ENCODE results near the gene ENO1.
"Not testable (repeated sequence)": the region's sequence is repeated elsewhere in the genome, so short reads cannot be mapped to it uniquely, and the experiment has no call there.

Gene ENO1

DNA sequence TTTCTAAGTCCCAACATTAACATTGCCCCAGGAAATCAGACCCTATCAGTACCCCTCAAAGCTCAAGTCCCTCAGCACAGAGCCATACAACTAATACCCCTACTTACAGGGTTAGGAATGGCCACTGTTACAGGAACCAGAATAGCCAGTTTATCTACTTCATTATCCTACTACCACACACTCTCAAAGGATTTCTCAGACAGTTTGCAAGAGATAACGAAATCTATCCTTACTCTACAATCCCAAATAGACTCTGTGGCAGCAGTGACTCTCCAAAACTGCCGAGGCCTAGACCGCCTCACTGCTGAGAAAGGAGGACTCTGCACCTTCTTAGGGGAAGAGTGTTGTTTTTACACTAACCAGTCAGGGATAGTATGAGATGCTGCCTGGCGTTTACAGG, 19.0 kb upstream of the ENO1 start:
- DNase-seq (ENCODE audit: low read depth in 1 of 2, low spot score in 1 of 2): not testable (repeated sequence)

DNA sequence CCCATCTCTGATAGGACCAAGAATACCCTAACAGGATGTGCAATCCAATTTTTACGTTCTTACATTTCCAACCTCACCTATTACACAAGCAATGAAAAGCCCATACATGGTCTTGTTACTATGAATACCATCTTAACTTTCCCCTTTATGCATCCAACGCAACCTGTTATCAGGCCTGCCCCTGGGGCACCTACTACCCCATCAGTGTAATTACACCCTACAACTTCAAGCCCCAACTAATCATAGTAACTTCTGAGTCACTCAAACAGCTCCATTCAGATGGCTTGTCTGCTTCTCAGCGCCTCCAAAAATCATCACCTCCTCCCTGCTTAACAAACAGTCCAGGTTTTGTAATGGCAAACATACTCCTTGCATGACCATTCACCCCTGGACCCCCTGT, 18.3 kb upstream of the ENO1 start:
- not testable (repeated sequence) for DNase-seq (ENCODE audit: low read depth in 1 of 2, low spot score in 1 of 2)

DNA sequence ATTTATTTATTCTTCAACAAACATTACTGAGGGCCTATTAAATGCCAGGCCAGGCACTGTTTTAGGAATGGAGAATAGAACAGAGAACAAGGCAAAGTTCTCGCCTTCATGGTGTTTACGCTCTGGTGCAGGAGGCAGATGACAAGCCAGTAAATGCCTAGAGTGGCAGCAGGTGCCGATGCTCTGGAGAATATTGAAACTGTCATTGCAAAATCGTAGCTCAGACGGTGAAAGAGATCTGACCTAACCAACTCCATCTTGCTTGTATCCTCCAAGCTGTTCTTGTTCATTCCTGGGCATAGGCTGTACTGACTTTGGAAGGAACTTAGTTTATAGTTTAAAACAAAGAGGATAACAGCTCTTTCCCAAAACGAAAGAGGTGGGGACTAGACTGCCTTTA, 13.5 kb upstream of the ENO1 start:
- no peak for DNase-seq (ENCODE audit: low read depth in 1 of 2, low spot score in 1 of 2)

DNA sequence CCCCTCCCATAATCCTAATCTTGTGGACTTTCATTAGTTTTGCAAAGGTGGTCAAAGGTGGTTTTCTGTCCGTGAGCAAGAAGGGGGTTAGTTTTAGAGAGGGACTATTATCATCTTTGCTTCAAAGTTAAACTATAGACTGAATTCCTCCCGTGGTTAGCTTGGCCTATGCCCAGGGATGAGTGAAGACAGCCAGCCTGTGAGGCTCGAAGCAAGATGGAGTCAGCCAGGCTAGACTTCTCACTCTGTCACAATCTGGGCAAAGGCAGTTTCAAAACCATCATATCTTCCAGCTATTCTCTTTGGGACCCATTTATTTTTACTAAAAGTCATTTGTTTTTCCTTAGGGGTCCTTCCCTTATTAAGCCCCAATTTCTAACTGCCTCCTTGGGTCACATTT, 12.9 kb upstream of the ENO1 start:
- no peak for DNase-seq (ENCODE audit: low read depth in 1 of 2, low spot score in 1 of 2)

DNA sequence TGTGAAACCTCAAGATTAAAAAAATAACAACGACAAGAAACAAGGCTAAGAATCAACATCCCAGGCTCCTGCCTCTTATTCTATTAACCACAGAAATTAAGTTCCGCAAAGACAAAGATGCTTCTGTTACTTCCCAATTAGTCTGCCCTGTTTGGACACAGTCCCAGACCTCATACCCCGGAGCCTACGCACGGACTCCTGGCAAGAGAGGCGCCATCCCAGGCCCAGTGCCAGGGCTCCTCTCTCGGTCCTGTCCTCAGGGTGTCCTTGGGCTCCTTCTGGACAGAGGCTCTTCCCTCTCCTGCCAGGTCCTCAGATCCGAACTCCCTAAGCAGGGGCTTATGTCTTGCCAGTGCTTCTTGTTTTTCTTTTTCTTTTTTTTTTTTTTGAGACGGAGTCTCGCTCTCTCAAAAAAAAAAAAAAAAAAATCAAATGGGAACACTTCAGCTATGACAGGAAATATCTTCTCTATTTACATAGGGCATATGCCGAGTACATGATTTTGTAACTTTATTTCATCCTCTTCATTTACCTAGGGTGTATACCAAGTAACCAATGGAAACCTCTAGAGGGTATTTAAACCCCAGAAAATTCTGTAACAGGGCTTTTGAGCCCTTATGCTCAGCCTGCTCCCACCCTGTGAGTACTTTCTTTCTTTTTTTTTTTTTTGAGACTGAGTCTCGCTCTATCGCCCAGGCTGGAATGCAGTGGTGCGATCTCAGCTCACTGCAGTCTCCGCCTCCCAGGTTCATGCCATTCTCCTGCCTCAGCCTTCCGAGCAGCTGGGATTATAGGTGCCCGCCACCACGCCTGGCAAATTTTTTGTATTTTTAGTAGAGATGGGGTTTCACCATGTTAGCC, 11.7 kb upstream of the ENO1 start:
- DNase-seq (ENCODE audit: low read depth in 1 of 2, low spot score in 1 of 2): no peak

DNA sequence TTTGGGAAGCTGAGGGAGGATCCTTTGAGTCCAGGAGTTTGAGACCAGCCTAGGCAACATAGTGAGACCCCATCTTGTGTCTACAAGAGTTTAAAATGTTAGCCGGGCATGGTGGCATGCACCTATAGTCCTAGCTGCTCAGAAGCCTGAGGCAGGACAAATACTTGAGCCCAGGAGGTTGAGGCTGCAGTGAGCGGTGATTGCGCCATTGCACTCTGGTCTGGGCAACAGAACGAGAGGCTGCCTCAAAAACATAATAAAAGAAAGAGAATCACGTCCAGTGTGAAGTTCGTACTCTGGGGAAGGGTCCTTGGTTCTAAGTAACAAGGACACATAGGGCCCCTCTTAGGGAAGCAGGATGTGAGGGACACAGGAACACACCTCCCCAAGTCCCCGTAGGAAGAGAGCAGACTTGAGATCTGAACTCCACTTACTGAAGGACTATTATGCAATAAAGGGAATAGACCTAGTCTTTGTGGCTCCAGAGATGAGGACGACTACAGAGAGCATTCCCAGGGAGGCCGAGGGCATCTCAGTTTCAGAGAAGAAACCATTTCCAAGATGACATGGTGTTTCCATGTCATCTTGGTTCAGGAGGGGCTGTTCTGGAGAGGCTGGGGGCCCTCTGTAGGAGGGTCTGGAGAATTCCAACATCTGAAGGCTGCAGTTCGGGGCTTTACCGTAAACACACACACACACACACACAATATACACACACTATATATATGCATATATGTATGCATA, 10.8 kb upstream of the ENO1 start:
- no peak for DNase-seq (ENCODE audit: low read depth in 1 of 2, low spot score in 1 of 2)

DNA sequence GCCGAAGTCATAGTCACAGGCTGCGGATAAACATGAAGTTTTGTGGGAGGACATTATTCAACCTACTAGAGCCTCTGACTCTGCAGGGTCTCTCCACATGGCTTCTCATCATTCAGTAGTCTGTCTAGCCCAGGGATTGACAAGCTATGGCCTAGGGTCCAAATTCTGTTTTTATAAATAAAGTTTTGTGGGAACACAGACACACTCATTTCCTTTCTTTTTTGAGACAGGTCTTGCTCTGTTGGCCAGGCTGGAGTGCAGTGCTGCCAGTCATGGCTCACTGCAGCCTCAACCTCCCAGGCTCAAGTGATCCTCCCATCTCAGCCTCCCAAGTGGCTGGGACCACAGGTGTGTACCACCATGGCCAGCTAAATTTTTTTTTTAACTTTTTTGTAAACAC, 8.1 kb upstream of the ENO1 start:
- no peak for DNase-seq (ENCODE audit: low read depth in 1 of 2, low spot score in 1 of 2)

DNA sequence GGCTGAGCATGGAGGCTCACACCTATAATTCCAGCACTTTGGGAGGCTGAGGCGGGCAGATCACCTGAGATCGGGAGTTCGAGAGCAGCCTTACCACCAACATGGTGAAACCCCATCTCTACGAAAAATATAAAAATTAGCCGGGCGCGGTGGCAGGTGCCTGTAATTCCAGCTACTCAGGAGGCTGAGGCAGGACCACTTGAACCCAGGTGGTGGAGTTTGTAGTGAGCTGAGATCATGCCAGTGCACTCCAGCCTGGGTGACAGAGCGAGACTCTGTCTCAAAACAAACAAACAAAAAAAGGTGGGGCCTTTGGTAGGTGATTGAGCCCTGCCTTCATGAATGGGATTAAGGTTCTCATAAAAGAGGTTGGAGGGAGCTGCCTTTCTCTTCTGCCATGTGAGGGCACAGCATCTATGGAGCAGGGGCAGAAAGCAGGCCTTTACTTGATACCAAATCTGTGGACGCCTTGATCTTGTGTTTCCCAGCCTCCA, 7.6 kb upstream of the ENO1 start:
- DNase-seq (ENCODE audit: low read depth in 1 of 2, low spot score in 1 of 2): not testable (repeated sequence)

DNA sequence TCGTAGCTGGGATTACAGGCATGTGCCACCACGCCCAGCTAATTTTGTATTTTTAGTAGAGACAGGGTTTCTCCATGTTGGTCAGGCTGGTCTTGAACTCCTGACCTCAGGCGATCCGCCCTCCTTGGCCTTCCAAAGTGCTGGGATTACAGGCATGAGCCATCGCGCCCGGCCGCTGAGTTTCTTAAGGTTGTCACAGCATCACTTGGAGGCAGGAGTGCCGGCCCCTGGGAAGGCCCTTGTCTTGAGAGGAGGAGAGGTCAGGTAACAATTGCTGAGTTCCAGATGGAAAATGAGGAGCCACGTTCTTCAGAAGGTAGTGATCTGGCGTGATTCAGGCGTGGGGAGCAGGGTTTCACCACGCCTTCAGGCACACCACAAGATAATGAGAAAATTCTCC, 5.6 kb upstream of the ENO1 start:
- DNase-seq (ENCODE audit: low read depth in 1 of 2, low spot score in 1 of 2): not testable (repeated sequence)

DNA sequence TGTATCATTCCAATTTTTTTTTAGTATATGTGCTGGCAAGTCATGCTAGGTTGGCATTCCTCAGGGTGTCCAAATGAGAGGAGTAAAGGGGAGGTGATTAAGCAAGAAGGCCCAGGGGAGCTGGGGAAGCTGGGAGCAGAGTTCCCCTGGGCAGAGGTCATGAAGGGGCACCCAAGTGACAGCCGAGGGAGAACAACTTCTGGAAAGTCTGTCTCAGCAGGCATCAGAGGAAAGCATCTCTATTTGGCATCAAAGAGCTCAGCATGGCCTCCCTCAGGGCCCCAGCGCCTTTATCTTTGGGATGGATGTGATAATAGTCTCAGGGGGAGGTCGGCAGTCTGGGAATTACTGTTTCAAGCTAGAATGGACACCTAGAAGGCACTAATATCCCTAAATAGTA, 5.0 kb upstream of the ENO1 start:
- DNase-seq (ENCODE audit: low read depth in 1 of 2, low spot score in 1 of 2): no peak

DNA sequence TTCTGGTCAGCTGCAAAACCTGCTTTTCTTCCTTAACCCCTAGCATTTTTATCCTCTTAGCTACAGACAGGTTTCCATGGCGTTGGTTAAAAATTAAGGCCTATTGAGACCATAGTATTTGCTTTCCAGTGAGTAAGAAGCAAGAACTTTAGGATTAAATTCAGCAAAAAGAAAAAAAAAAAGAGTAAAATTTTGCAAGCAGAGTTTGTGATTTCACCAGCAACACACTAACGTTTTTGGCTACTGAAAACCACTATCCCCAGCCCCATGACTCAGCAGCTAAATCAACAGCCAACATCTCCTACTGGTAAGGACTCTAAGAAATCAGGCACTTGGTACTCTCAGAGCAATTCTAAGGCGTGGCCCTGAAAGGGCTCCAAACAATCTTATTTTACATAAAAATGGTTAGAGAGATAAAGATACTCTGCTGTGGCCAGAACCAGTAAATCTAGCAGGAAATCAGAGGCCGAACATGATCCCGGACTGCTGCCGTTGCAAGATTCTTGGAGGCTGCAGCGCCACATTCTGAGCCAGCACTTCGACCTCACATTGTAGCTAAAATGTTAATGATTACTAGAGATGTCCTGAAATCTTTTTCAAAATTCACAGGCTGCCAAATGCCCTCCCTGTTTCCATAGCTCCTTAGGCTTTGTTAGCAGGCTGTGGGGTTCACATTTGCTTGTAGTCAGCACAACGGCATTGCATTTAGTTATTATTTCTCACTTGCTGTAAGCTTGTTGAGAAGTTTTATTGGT, 1.6 kb upstream of the ENO1 start:
- DNase-seq (ENCODE audit: low read depth in 1 of 2, low spot score in 1 of 2): peak in 1 of 2 donors; percentile 54

DNA sequence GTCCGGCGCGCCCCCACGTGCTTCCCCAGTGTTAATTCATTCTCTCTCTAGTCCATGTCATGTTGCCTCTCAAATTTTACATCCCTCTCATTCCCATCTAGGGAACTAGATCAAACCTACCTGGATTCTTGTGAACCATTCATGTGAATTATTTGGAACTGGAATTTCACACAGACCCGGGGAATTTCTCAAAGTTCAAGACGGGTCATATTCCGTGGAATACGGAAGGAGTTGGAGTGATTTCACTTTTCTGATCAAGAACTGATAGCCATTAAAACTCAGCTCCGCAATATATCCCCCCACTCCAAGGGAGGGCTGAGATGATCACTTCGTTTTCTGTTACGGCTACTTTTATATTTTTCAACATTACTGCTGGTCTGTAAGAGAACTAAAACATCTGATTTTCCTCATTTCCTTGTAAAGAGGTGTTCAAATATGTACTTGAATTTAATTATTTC, 1.0 kb upstream of the ENO1 start:
- DNase-seq (ENCODE audit: low read depth in 1 of 2, low spot score in 1 of 2): no peak

DNA sequence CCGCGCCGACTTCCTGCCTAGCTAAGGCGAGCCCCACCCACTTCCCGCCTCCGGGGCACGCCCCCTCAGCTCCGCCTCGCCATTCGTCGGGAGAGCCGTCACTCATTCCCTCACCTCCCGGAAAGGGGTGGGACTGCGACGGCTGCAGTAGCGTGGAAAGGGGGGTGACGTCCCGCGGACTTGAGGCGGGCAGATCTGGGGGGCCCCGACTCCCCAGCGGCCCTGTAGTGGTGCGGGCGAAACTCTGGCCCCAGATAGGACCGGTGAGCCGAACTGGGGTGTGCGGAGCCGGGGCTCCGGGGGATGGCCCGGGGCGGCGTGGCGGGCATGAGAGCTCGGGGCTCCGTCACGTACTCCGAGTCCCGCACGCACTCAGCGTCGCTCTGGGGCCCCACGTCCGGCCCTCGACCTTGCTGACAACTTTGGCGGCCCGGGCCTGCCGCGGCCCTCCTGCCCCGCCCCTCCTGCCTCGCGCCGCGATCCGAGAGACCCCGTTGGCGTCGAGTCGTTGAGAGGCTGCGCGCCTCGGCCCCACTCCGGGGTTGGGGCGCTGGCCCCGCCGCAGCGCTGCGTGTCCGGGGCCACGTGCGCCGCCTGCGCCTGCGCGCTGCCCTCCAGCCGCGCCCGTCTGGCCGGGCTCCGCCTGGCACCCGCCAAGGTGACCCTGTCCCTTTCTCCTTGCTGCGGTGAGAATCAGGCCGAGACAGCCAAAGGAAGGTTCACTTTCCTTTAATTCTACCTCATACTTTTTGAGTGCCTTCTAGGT, 395 bp upstream of the ENO1 start:
- DNase-seq (ENCODE audit: low read depth in 1 of 2, low spot score in 1 of 2): peak; percentile 99 to 100

DNA sequence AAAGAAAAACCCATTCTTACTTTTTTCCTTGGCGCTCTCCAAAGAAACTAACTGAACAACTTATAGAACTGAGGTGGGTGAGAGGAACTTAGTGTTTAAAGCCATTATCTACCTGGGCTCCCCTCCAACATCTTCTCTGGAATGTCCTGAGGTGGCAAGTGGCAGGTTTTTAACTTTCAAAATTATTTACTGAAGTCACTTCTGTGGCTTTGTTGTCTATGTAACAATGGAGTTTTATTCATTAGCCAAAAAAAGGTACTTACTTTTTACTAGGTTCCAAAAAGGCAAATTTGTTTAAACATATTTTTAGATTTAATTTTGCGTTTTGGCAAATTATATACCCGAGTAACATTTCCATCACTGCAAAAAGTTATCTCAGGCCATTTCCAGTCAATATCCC, 2.4 kb downstream of the ENO1 start:
- no peak for DNase-seq (ENCODE audit: low read depth in 1 of 2, low spot score in 1 of 2)

DNA sequence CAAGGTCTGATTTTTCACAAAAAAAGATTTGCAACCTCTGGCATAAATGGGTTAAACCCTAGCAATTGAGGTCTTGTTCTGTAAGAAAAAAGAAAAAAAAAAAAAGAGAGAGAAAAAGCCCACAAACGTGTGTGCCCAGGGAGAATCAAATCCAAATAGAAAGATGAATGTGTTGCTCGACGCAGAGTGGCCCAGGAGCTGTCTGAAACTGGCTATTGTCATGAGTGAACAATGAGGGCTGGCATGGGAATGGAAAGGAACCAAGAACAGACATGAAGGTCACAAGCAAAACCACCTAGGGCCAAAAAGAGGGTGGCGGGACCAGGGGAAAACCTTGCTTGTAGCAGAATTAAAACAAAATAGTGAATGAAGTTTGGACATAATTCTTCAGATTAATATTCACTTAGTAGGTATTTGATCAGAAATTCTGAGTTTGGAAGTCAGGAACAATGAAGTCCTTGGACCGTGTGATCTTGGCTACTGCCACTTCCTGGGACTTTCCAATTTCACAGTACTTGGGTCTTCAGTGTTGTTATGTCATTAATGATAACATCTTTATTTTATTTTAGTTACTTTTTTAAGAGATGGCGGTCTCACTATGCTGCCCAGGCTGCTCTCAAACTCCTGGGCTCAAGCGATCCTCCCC, 3.1 kb downstream of the ENO1 start:
- DNase-seq (ENCODE audit: low read depth in 1 of 2, low spot score in 1 of 2): no peak

DNA sequence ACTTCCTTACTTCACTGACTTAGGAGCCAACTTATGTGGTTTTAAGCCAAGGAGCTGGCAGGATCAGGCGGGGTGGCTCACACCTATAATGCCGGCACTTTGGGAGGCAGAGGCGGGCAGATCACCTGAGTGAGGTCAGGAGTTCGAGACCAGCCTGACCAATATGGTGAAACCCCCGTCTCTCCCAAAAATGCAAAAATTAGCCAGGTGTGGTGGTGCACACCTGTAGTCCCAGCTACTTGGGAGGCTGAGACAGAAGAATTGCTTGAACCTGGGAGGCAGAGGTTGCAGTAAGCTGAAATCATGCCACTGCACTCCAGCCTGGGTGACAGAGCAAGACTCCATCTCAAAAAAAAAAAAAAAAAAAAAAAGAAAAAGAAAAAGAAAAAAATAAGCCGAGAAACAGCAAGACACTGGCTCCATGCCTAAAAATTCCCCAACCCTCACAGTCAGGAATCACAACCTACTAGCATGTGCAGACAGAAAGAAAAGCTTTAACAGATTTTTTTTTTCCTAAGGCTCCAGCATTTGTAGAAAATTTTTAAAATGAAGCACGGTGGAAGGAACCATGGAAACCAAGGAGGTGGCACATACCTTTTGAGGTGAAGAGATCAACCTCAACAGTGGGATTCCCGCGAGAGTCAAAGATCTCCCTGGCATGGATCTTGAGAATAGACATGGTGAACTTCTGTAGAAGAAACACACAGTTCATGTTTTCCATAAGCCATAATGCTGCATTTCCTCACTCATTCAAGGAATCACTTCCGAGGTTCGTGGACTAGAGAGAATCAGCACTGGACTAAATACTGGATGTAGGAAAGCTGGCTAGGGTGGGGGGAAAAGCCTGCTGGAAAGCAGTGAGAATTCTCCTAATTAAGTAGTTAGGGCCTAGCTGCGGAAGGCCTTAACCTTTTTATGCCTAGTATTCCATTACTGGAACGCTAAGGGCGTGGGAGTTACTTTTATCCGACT, 4.0 kb downstream of the ENO1 start:
- no peak for DNase-seq (ENCODE audit: low read depth in 1 of 2, low spot score in 1 of 2)

DNA sequence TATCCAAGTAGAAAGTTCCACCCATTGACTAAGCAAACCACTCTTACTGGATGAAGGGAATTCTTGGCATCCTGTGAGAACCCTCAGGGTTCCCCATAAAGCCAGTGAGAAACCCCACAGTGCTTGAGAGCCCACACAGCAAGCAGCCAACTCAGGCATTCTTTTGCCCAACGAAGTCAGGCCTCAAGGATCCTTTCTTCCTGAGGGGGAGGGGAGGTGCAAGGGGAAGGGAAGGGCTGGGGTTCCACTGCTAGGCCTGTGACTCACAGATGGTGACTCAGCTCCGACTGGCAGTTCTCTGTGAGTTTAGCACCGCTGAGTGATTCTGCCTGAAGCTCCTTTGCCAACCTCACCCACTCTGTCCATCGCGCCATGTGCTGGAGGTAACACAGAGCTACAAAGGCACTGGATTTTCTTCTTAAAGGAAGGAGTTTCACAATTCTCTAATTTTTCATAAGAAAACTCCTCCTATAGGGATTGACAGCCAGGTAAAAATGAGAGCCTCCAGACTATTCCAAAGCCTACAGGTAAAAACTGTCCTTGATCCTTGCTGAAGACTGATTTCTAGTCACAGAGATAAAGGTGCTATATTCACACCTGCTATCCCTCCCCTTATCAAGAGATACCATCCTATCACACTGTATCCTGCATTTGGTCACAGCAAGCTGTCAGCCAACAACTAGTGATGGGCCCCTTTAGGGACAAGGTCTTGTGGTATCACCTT, 4.8 kb downstream of the ENO1 start:
- DNase-seq (ENCODE audit: low read depth in 1 of 2, low spot score in 1 of 2): peak; percentile 54 to 83

DNA sequence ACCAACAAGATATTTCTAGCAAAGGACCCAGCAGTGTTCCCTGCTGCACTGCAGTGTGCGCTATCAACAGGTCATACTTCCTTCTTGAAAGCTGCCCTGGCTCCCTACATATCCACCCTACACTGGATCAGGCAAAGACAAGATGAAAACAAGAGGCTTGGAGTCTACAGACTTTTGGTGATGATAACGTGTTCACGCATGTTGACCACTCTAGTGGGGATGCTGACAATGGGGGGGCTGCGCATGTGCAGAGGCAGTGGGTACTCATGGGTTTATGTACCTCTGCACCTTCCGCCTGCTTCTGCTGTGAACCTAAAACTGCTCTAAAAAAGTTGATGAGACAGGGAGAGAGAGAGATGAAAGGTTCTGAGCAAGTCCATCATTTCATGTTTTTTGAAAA, 5.5 kb downstream of the ENO1 start:
- DNase-seq (ENCODE audit: low read depth in 1 of 2, low spot score in 1 of 2): no peak

All from activated CD4-positive, alpha-beta T cell treated with anti-CD3 and anti-CD28 coated beads, Interleukin-2, amount 50 U/mL, for 24 hours (primary cell).